ENCODE results near the gene CD163L1. TPM values are rescaled to one million over a fixed set of nuclear protein-coding genes. Genes with fewer than 3 reads are reported as not detected.
"Not testable (repeated sequence)": the region's sequence is repeated elsewhere in the genome, so short reads cannot be mapped to it uniquely, and the experiment has no call there.

CD163L1 gene
- total RNA-seq: 0.10 TPM in 1 of 2 replicates, not detected in the other

- DNase-seq (ENCODE audit: low read depth): no peak
These were observed at the start of gene CD163L1 for GRCh38 chr12:7444076-7444475. Gene CD163L1, minus strand, starts transcription at chr12:7444153. Its CDS starts 26 bp downstream, at chr12:7444127.

DNA sequence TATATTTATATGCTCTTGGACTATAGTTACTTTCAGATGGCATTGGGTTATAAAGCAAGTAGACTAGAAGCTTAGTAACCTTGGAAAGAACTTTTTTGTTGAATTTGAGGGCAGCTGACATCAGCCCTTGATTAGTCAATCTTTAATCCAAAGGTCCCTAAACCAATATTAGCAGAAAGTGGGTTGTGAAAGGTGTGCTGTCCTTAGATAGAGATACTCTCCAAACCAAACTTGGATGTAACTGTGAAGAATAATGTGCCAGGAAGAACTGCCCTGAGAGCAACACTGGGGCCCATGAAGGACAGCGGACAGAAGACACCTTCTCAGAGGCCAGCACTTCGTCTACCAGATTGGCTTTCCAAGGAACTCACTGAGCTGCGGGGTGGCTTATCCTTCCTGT, 49.1 kb upstream of the CD163L1 start:
- DNase-seq (ENCODE audit: low read depth): no peak

- DNase-seq (ENCODE audit: low read depth): no peak
These were observed 42.6 kb upstream of the CD163L1 start for GRCh38 chr12:7486512-7486911.

DNA sequence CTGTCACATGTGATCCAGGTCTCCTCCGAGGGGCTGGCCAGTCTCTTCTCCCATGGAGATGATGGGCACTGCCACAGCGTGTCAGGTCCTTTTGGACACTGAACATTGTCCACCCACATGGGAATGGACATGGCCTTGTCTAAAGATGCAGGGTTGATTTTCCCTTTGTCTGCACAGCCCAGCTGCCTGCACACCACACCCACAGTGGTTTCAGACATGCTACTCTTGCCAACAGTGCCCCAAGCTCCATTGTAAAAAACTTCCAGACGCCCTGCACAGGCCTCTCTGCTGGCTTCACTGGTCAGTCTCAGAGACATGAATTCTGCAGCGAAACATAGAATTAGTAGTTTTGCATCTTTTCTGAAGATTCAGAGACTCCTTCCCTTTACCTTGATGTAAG, 41.1 kb upstream of the CD163L1 start:
- no peak for DNase-seq (ENCODE audit: low read depth)

DNA sequence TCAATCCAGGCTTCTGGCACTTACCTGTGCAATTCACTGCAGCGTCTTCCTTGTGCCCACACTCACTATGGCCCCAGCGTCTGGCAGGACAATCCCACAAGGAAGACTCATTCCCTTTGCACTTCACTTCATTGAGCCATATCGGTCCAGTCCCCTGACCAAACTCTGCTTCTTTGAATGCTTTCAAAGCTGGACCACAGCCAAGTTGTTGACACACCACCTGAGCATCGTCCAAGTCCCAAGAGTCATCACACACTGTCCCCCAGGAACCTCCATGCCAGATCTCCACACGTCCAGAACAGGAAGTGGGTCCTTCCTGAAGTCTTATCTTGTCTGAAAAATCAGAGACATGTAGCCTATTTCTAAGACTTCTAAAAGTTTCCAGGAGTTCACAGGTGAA, 39.4 kb upstream of the CD163L1 start:
- DNase-seq (ENCODE audit: low read depth): no peak

GRCh38 chr12:7479771-7480170, 35.8 kb upstream of the CD163L1 start:
- no peak for DNase-seq (ENCODE audit: low read depth)

- DNase-seq (ENCODE audit: low read depth): no peak
These were observed 28.1 kb upstream of the CD163L1 start for GRCh38 chr12:7472060-7472459.

DNA sequence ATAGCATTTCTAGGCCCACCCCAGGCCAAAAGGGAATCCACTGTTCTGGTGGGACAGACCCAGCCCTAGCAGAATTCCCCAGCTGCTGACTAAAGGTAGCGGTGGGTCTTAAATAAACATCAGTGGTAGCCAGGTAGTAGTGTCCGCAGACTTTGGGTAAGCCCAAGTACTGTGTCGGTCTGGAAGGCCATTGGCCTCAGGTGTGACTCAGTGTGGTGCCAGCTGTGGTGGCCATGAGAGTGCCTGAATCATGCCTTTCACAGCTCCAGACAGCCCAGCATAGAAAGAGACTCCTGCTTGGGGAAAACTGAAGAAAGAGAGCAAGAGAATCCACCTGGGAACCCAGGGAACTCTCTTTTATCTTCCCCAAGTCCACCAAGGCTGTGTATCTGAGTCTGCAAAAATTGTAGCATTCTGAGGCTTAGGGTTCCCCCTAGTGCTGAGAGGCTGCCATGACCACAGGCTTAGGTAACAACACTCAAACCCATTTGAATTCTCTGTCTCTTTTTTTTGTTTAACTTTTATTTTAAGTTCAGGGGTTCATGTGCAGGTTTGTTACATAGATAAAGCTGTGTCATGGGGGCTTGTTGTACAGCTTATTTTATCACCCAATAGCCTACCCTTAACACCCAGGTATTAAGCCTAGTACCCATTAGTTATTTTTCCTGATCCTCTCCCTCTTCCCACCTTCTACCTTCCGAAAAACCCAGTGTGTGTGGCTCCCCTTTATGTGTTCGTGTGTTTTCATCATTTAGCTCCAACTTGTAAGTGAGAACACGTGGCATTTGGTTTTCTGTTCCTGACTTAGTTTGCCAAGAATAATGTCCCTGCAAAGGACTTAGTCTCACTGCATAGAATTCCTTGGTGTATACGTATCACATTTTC, 16.7 kb upstream of the CD163L1 start:
- peak; percentile 16 for DNase-seq (ENCODE audit: low read depth)

GRCh38 chr12:7459973-7460372, 16.0 kb upstream of the CD163L1 start:
- DNase-seq (ENCODE audit: low read depth): no peak

- DNase-seq (ENCODE audit: low read depth): no peak
These were observed 7.8 kb upstream of the CD163L1 start for GRCh38 chr12:7451756-7452155.

GRCh38 chr12:7450667-7451066, 6.7 kb upstream of the CD163L1 start:
- DNase-seq (ENCODE audit: low read depth): no peak

DNA sequence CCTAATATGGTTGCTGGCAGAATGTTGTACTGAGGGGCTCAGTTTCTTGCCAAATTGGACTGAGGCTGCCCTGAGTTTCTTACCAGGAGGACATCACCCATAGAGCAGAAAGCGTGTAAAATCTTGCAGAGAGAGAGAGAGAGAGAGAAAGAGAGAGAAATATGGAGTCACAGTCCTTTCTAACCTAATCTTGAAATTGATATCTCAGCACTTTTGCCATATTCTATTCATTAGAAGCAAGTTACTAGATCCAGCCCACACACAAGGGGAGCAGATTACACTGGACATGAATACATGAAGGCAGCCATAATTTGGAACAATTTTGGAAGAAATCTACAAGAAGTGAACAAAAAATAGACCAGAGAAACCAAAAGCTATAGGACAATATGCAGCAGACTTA, 4.1 kb upstream of the CD163L1 start:
- no peak for DNase-seq (ENCODE audit: low read depth)

- no peak for DNase-seq (ENCODE audit: low read depth)
These were observed 584 bp upstream of the CD163L1 start for GRCh38 chr12:7444537-7444936.

DNA sequence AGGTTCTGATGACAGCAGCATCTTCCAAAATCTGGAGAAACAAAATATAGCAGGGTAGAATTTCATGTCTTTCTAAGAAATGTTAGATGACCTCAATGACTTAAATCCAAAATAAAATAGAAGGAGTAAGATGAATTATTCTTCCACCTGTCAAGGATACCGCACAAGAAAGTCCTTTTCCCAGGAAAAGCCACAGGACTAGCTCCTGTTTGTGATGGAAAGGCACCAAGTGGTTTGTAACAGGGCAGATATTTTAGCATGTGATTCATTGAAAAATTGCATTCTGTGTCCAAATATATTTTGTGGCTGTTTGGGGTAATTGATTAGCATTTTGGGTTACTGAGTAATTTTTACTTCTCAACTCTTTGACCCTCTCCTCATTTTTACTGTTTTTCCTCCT, 2.7 kb downstream of the CD163L1 start:
- no peak for DNase-seq (ENCODE audit: low read depth)

DNA sequence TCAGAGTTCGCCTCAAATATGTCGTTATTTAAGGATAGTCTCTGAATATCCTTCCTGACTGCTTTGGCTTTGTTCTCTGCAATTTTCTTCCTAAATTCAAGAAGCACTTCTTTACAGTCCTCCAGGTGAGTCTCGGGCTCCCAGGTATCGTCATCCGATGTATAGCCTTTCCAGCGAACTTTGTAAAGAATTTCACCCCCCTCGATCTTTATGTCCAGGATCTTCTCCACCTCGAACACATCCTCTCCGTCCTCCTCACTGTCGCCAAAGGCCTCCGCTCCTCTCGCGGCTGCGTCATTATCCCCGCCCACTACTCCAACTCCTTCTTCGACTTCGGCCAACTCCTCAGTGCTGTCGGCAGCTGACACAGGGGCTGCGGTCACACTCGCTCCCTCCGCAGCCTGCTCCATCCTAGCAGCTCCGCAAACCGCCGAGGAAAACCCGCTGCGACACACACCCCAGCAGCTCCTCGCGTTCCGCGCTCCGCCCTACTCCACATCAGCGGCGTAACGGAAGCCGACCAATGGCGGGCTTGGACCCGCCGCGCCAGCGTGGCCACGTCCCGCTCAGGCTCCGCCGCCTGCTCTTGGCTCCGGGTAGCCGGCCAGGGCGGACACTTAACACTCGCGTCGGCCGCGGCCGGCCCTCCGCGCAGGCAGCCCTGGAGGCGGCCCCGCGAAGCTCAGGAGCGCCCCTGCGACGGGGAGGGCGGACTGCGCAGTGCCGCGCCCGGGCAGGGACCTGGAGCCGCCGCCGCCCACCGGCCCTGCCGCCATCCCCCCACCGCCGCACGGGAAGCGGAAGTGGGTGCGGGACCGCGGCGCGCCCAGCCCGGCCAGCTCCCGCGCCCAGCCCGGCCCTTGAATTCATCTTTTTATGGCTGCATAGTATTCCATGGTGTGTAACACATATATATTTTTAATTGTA, 4.1 kb downstream of the CD163L1 start:
- DNase-seq (ENCODE audit: low read depth): peak; percentile 1

- DNase-seq (ENCODE audit: low read depth): not testable (repeated sequence)
These were observed 5.5 kb downstream of the CD163L1 start for GRCh38 chr12:7438291-7438995.

- not testable (repeated sequence) for DNase-seq (ENCODE audit: low read depth)
These were observed 6.5 kb downstream of the CD163L1 start for GRCh38 chr12:7437494-7437893.

GRCh38 chr12:7434670-7435069, 9.3 kb downstream of the CD163L1 start:
- no peak for DNase-seq (ENCODE audit: low read depth)

GRCh38 chr12:7433276-7433822, 10.6 kb downstream of the CD163L1 start:
- DNase-seq (ENCODE audit: low read depth): peak; percentile 1

DNA sequence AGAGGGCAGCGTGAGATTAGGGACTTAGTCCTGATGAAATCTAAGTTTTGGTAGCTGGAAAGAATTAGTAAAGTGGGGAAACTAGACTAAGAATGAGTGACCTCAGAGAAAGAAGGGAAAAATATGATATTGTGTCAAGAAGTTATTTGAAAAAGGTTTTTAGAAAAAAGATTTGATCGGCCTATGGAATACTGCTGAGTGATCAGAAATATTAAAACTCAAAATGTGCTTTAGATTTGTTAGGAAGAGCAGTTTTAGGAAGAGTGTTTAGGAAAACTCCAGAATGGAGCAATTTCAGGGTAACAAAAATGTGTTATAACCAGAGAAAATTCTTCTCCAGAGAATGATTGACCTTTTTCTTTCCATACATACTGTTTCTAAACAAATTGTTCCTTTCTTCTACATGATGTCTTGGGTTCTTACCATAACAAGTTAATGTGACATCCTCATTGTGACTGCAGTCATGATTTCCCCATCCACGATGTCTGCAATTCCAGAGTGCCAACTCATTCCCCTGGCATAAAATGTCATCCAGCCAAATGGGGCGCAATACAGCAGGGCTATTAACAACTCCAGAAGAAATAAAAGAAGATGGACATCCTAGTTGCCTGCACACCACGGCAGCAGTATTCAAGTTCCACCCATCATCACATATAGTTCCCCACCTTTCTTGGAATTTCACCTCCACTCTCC, 11.8 kb downstream of the CD163L1 start:
- no peak for DNase-seq (ENCODE audit: low read depth)

- DNase-seq (ENCODE audit: low read depth): no peak
These were observed 32.6 kb downstream of the CD163L1 start for GRCh38 chr12:7411343-7411742.

All from renal cortical epithelial cell (primary cell).